Smooth muscle cell (in vitro differentiated cells): ENCODE results near the gene RNF223. TPM values are rescaled to one million over a fixed set of nuclear protein-coding genes. Genes with fewer than 3 reads are reported as not detected.

ENCODE experiments used
- DNase-seq: peaks from one replicate; lab custom pipeline; 2025; ENCODE audit not compliant: unreplicated experiment; lab: John Stamatoyannopoulos, UW
- H2AFZ ChIP-seq: fragments of 200-600 bp; sonication (generic); 2 replicates; pipeline ENCODE4 v1.6.0; 2016; ENCODE audit warnings: antibody characterized with exemption, low read depth, mild to moderate bottlenecking
- H3F3A ChIP-seq: fragments of 200-600 bp; sonication (generic); 2 replicates; pipeline ENCODE4 v1.6.0; 2017; ENCODE audit warnings: antibody characterized with exemption, low read depth
- H3K27ac ChIP-seq: fragments of 200-600 bp; sonication (generic); 2 replicates; pipeline ENCODE4 v1.5.1; 2016; ENCODE audit warnings: low read depth, mild to moderate bottlenecking
- H3K27me3 ChIP-seq: fragments of 200-600 bp; sonication (generic); 2 replicates; pipeline ENCODE4 v1.6.1; 2016; ENCODE audit warnings: low read depth, mild to moderate bottlenecking
- H3K36me3 ChIP-seq: fragments of 200-600 bp; sonication (generic); 2 replicates; pipeline ENCODE4 v1.5.1; 2016; ENCODE audit warnings: low read depth
- H3K4me1 ChIP-seq: fragments of 200-600 bp; sonication (generic); 2 replicates; pipeline ENCODE4 v1.5.1; 2016; ENCODE audit warnings: low read depth
- H3K4me2 ChIP-seq: fragments of 200-600 bp; sonication (generic); 2 replicates; pipeline ENCODE4 v1.6.0; 2016; ENCODE audit warnings: mild to moderate bottlenecking
- H3K4me3 ChIP-seq: fragments of 200-600 bp; sonication (generic); 2 replicates; pipeline ENCODE4 v1.5.1; 2016; ENCODE audit warnings: mild to moderate bottlenecking
- H3K79me2 ChIP-seq: fragments of 200-600 bp; sonication (generic); 2 replicates; pipeline ENCODE4 v1.6.0; 2016; ENCODE audit warnings: low read depth, mild to moderate bottlenecking
- H3K9ac ChIP-seq: fragments of 200-600 bp; sonication (generic); 2 replicates; pipeline ENCODE4 v1.6.0; 2016; ENCODE audit warnings: low read depth
- H3K9me3 ChIP-seq: fragments of 200-600 bp; sonication (generic); replicated peaks from 2 replicates; pipeline ENCODE4 v1.5.1; 2016; ENCODE audit warnings: low read depth
- H4K20me1 ChIP-seq: fragments of 200-600 bp; sonication (generic); 2 replicates; pipeline ENCODE4 v1.6.0; 2016; ENCODE audit warnings: low read depth
- WGBS: methylation state at CpG from one replicate; pipeline ENCODE4 v1.1.7; 2016; ENCODE audit warnings: low lambda C conversion rate; 5-methylcytosine and 5-hydroxymethylcytosine counted together
- polyA plus RNA-seq: library from polyadenylated mRNA; unstranded; fragments of >200 nt; fragmentation: Nextera tagmentation; extraction: Ambion mirVana; gene quantifications from 2 replicates; pipeline ENCODE4 v1.2.1, GENCODE V29; 2016
- total RNA-seq: library from RNA; depleted of rRNA; stranded (reverse); fragments of >200 nt; gene quantifications from 2 replicates; pipeline ENCODE4 v1.2.3, GENCODE V29; 2014
- TF ChIP-seq, protein P1 (sequence below): fragments of 200-600 bp; sonication (generic); IDR thresholded peaks from 2 replicates; pipeline ENCODE4 v1.5.1; 2017; ENCODE audit warnings: borderline replicate concordance, mild to moderate bottlenecking, antibody characterized with exemption; ENCODE audit not compliant: insufficient read depth, poor library complexity, severe bottlenecking

The RNF223 gene
- total and polyA plus RNA-seq, 2 experiments from 2014 or later: 1.6 to 4.3 TPM

DNA sequence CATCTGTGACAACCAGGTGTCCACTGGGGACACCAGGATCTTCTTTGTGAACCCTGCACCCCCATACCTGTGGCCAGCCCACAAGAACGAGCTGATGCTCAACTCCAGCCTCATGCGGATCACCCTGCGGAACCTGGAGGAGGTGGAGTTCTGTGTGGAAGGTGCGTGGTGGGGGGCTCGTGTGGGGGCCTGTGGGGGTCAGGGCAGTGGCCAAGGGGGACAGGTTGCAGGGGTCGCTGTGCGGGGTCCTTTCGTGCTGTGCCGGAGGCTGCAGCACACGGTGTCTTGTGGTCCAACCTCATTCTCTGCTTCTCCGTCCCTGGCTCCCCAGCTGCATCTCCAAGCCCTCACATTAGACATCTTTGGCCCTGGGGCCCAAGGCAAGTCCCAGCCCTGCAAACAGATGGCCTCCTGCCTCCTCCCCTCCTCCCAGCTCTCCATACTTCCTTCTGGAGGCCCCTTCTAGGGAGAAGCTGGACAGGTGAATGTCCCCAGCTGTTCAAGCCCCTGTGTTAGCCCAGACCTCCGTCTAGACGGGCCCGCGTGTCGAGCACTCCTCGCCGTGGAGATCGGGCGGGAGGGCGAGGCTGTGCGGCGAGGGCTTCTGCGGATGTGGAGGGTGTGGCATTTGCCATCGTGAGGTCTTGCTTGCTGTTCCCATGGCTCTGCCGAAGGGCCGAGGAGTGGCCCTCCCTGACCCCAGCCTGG, 51.6 kb downstream of the RNF223 start:
- no peak for DNase-seq
- peaks cover 41% of the 10 kb centered on the region for H4K20me1 ChIP-seq
- no peak overlapping the region for H3K4me3 ChIP-seq
- no peaks in the 10 kb centered on the region for H3K36me3 ChIP-seq
- H3K4me1 ChIP-seq: peaks cover 21% of the 10 kb centered on the region
- H2AFZ ChIP-seq: no peak overlapping the region
- no peaks in the 10 kb centered on the region for H3F3A ChIP-seq
- no peak overlapping the region for H3K27ac ChIP-seq
- no peaks in the 10 kb centered on the region for H3K79me2 ChIP-seq
- H3K9ac ChIP-seq: no peak overlapping the region
- H3K27me3 ChIP-seq: no peaks in the 10 kb centered on the region
- no peak overlapping the region for H3K4me2 ChIP-seq
- no peaks in the 10 kb centered on the region for H3K9me3 ChIP-seq
- TF ChIP-seq, protein P1, sequence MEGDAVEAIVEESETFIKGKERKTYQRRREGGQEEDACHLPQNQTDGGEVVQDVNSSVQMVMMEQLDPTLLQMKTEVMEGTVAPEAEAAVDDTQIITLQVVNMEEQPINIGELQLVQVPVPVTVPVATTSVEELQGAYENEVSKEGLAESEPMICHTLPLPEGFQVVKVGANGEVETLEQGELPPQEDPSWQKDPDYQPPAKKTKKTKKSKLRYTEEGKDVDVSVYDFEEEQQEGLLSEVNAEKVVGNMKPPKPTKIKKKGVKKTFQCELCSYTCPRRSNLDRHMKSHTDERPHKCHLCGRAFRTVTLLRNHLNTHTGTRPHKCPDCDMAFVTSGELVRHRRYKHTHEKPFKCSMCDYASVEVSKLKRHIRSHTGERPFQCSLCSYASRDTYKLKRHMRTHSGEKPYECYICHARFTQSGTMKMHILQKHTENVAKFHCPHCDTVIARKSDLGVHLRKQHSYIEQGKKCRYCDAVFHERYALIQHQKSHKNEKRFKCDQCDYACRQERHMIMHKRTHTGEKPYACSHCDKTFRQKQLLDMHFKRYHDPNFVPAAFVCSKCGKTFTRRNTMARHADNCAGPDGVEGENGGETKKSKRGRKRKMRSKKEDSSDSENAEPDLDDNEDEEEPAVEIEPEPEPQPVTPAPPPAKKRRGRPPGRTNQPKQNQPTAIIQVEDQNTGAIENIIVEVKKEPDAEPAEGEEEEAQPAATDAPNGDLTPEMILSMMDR: no peak
- 90% methylated on average over 24 of the region's 27 CpGs for whole genome bisulfite sequencing

DNA sequence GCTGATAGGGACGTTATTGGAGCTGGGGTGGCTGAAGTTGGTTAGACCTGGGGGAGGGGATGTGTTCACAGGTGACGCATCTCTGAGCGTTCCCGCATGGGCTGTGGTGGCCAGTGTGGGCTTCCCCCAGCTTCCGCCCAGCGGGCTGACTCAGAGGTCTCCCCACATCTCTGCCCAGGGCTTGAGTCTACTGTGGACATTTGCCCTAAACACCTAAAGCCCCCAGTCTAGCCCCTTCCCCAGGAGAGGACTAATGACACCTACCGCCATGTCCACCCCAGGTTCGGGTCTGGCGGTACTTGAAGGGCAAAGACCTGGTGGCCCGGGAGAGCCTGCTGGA, 52.2 kb downstream of the RNF223 start:
- H3K4me3 ChIP-seq: peak overlapping the region; percentile 67
- no peaks in the 10 kb centered on the region for H3K27me3 ChIP-seq
- WGBS: 95% methylated on average over 10 of the region's 10 CpGs
- H3K9me3 ChIP-seq: no peaks in the 10 kb centered on the region
- H3K9ac ChIP-seq: no peak overlapping the region
- H3K79me2 ChIP-seq: no peaks in the 10 kb centered on the region
- no peak overlapping the region for H2AFZ ChIP-seq
- no peak for DNase-seq
- H3K4me1 ChIP-seq: peaks cover 21% of the 10 kb centered on the region
- peak overlapping the region; percentile 98 for H3K4me2 ChIP-seq
- peaks cover 36% of the 10 kb centered on the region for H4K20me1 ChIP-seq
- peak overlapping the region; percentile 50 for H3K27ac ChIP-seq
- TF ChIP-seq, protein P1: no peak
- H3K36me3 ChIP-seq: no peaks in the 10 kb centered on the region
- H3F3A ChIP-seq: no peaks in the 10 kb centered on the region

DNA sequence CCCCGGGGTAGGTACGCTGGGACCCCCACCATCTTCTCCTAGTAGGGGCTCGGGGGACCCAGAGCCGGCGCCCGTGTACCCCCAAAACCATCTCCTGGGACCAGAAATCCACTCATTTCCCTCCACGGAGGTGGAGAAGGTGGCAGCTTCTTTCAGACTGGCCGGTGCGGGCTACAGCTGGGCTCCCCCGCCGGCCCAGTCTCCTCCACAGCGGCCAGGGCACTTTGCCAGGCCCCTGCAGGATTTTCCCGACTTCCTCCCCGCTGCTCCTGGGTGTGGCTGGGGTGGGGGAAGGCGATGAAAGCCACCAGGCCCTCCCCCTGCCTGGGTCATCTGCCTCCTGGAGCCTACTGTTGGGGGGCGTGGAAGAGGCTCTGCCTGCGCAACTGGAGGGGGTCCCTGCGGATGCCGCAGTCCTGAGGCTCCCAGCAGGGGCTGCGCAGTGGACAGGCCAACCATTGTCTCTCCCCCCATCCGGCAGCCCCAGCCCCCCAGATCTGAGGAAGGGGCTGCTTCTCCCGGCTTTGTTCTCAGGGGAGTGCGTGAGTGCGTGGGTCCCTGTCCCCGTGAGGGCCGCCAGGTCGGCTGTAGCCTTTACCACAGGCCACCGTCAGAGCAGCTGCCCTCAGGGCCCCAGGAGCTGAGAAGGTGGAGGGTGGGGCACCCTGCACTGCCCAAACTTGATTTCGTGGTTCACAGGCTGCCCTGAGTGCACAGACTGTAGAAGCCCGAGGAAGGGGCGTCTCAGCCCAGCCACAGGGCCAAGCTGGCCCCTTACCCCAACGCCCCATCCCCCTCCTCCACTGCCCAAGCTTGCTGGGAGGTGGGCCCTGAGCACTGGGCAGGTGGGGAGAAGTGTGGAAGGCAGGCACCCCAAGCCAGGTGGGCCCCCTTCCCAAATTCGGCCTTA, 52.8 kb downstream of the RNF223 start:
- Histone ChIP-seq H4K20me1 (peaks cover 29% of the 10 kb centered on the region), H3K79me2 (no peaks in the 10 kb centered on the region), H3K4me2 (peak overlapping the region; percentile 98), H3K27ac (peak overlapping the region; percentile 50), H3F3A (no peaks in the 10 kb centered on the region), H3K9ac (peak overlapping the region; percentile 15), H2AFZ (no peak overlapping the region), H3K27me3 (no peaks in the 10 kb centered on the region), H3K9me3 (no peaks in the 10 kb centered on the region), H3K4me3 (peak overlapping the region; percentile 67), H3K4me1 (peaks cover 21% of the 10 kb centered on the region), H3K36me3 (no peaks in the 10 kb centered on the region)
- peak; percentile 25 for DNase-seq
- TF ChIP-seq, protein P1: no peak
- WGBS: 30% methylated on average over 32 of the region's 33 CpGs

Other genes starting within 250 kb of the RNF223 start
- gene SAMD11, start 150.4 kb downstream of the RNF223 start, total RNA-seq: 7.5 and 18.0 TPM in 2 replicates
- 21.1 and 24.1 TPM in 2 replicates for gene SAMD11, start 150.4 kb downstream of the RNF223 start, polyA plus RNA-seq
- 34.5 and 38.9 TPM in 2 replicates for gene NOC2L, start 115.0 kb downstream of the RNF223 start, total RNA-seq
- 64.0 and 76.3 TPM in 2 replicates for gene NOC2L, start 115.0 kb downstream of the RNF223 start, polyA plus RNA-seq
- 10.2 and 12.4 TPM in 2 replicates for gene KLHL17, start 113.7 kb downstream of the RNF223 start, total RNA-seq
- gene KLHL17, start 113.7 kb downstream of the RNF223 start, polyA plus RNA-seq: 29.9 and 32.7 TPM in 2 replicates
- 1.9 and 2.6 TPM in 2 replicates for gene PLEKHN1, start 107.8 kb downstream of the RNF223 start, total RNA-seq
- 5.2 and 9.6 TPM in 2 replicates for gene PLEKHN1, start 107.8 kb downstream of the RNF223 start, polyA plus RNA-seq
- 0.22 TPM in 1 of 2 replicates, not detected in the other for gene PERM1, start 92.2 kb downstream of the RNF223 start, total RNA-seq
- gene PERM1, start 92.2 kb downstream of the RNF223 start, polyA plus RNA-seq: 2.6 and 3.1 TPM in 2 replicates
- 33.8 and 57.0 TPM in 2 replicates for gene HES4, start 74.2 kb downstream of the RNF223 start, total RNA-seq
- gene HES4, start 74.2 kb downstream of the RNF223 start, polyA plus RNA-seq: 72.0 and 82.1 TPM in 2 replicates
- 49.1 and 109 TPM in 2 replicates for gene ISG15, start 60.8 kb downstream of the RNF223 start, total RNA-seq
- 147 and 148 TPM in 2 replicates for gene ISG15, start 60.8 kb downstream of the RNF223 start, polyA plus RNA-seq
- 24.7 and 28.9 TPM in 2 replicates for gene AGRN, start 54.2 kb downstream of the RNF223 start, total RNA-seq
- 17.5 and 31.0 TPM in 2 replicates for gene AGRN, start 54.2 kb downstream of the RNF223 start, polyA plus RNA-seq
- 9.3 and 24.5 TPM in 2 replicates for gene C1orf159, start 41.8 kb upstream of the RNF223 start, total RNA-seq
- 20.2 and 27.1 TPM in 2 replicates for gene C1orf159, start 41.8 kb upstream of the RNF223 start, polyA plus RNA-seq
- gene TTLL10, start 99.6 kb upstream of the RNF223 start, total RNA-seq: not detected in 2 replicates
- gene TTLL10, start 99.6 kb upstream of the RNF223 start, polyA plus RNA-seq: 0.45 TPM in 1 of 2 replicates, not detected in the other
- 1.9 and 4.8 TPM in 2 replicates for gene TNFRSF18, start 132.3 kb upstream of the RNF223 start, total RNA-seq
- gene TNFRSF18, start 132.3 kb upstream of the RNF223 start, polyA plus RNA-seq: 12.2 and 15.8 TPM in 2 replicates
- gene TNFRSF4, start 139.8 kb upstream of the RNF223 start, total RNA-seq: 0.54 TPM in 1 of 2 replicates, not detected in the other
- gene TNFRSF4, start 139.8 kb upstream of the RNF223 start, polyA plus RNA-seq: 0.79 TPM in 1 of 2 replicates, not detected in the other
- 75.0 and 94.9 TPM in 2 replicates for gene SDF4, start 157.7 kb upstream of the RNF223 start, total RNA-seq
- 263 TPM in 2 replicates for gene SDF4, start 157.7 kb upstream of the RNF223 start, polyA plus RNA-seq
- gene B3GALT6, start 157.9 kb upstream of the RNF223 start, total RNA-seq: 12.9 and 15.0 TPM in 2 replicates
- 33.2 and 39.3 TPM in 2 replicates for gene B3GALT6, start 157.9 kb upstream of the RNF223 start, polyA plus RNA-seq
- gene C1QTNF12, start 172.4 kb upstream of the RNF223 start, total RNA-seq: 1.8 and 1.9 TPM in 2 replicates
- 5.4 and 12.3 TPM in 2 replicates for gene C1QTNF12, start 172.4 kb upstream of the RNF223 start, polyA plus RNA-seq
- gene UBE2J2, start 199.5 kb upstream of the RNF223 start, total RNA-seq: 20.5 and 30.2 TPM in 2 replicates
- 72.9 and 84.0 TPM in 2 replicates for gene UBE2J2, start 199.5 kb upstream of the RNF223 start, polyA plus RNA-seq
- 2.0 and 6.7 TPM in 2 replicates for gene SCNN1D, start 206.1 kb upstream of the RNF223 start, total RNA-seq
- 5.0 and 6.9 TPM in 2 replicates for gene SCNN1D, start 206.1 kb upstream of the RNF223 start, polyA plus RNA-seq
- 29.9 and 33.7 TPM in 2 replicates for gene ACAP3, start 233.6 kb upstream of the RNF223 start, total RNA-seq
- 63.9 and 72.6 TPM in 2 replicates for gene ACAP3, start 233.6 kb upstream of the RNF223 start, polyA plus RNA-seq
- gene PUSL1, start 234.3 kb upstream of the RNF223 start, total RNA-seq: 16.7 and 23.6 TPM in 2 replicates
- 31.4 and 34.1 TPM in 2 replicates for gene PUSL1, start 234.3 kb upstream of the RNF223 start, polyA plus RNA-seq